Vagina (tissue), 2 donors: ENCODE data around the gene SLC39A10. TPM values are rescaled to one million over a fixed set of nuclear protein-coding genes. Genes with fewer than 3 reads are reported as not detected.

Source experiments
- DNase-seq, 2 donors: peaks; one replicate each; pipeline ENCODE4 v3.0.0-alpha.2; 2017; ENCODE audit errors: extremely low spot score in 2 of 2
- H3K27ac ChIP-seq: fragments of 200-600 bp; sonication (generic); one replicate; pipeline ENCODE4 v1.5.1; 2019
- H3K27me3 ChIP-seq: fragments of 200-600 bp; sonication (generic); one replicate; pipeline ENCODE4 v1.5.1; 2019
- H3K36me3 ChIP-seq, 2 donors: fragments of 200-600 bp; sonication (generic); one replicate each; pipeline ENCODE4 v1.5.1; 2017 to 2019
- H3K4me1 ChIP-seq: fragments of 200-600 bp; sonication (generic); one replicate; pipeline ENCODE4 v1.5.1; 2019
- H3K4me3 ChIP-seq, 2 donors: fragments of 200-600 bp; sonication (generic); 1 replicate in 1 of 2; 2 replicates in 1 of 2; pipeline ENCODE4 v1.5.1; 2016 to 2019
- H3K9me3 ChIP-seq: fragments of 200-600 bp; sonication (generic); one replicate; pipeline ENCODE4 v1.5.1; 2019
- POLR2A ChIP-seq, 2 donors: fragments of 450-650 bp; IDR thresholded peaks; one replicate each; pipeline ENCODE4 v1.6.1; 2017; ENCODE audit warnings: antibody characterized with exemption in 2 of 2, mild to moderate bottlenecking in 2 of 2, moderate library complexity in 2 of 2
- POLR2AphosphoS5 ChIP-seq, 2 donors: sonication (generic); formaldehyde crosslinking; IDR thresholded peaks; one replicate each; pipeline ENCODE4 v1.9.0; 2017; ENCODE audit warnings: antibody characterized with exemption in 2 of 2, mild to moderate bottlenecking in 2 of 2, low read depth in 1 of 2; ENCODE audit not compliant: insufficient read depth in 1 of 2
- intact Hi-C: fragments of 100-400 bp; cut with DNase I; formaldehyde crosslinking; loops from one replicate; pipeline ENCODE4 v1.15.1; 2023
- total RNA-seq: library from RNA; depleted of rRNA; stranded (reverse); fragments of >200 nt; gene quantifications from one replicate; pipeline ENCODE4 v1.2.3, GENCODE V29; 2016
- TF ChIP-seq, protein P1 (sequence below), 3 experiments: fragments of 450-650 bp in 2 of 3; fragments of 200-600 bp in 1 of 3; sonication (generic) in 1 of 3; IDR thresholded peaks; one replicate each; pipeline ENCODE4 v1.5.1; 2017 to 2019; ENCODE audit warnings: antibody characterized with exemption in 3 of 3, mild to moderate bottlenecking in 2 of 3, moderate library complexity in 2 of 3

The SLC39A10 gene
- total RNA-seq, 1 donor from 2014 or later, result 10.6 TPM

DNA sequence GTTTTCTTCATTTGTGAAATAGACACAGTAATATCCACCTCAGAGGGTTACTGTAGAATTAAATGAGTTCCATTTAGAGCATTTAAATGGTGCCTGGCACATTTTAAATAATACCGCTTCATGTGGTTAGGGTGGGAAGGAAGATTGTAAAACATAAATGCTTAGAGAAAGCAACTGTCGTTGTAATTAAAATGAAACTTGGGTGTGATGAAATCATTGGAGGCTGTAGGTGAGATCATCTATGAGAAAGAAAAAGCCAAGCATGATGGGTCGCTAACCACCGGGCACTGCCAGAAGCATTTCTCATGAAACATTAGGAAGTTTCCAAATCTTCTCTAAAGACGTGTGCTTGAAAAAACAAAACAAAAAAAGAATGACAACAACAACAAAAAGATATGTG lies 8.2 kb upstream of the SLC39A10 start:
- intact Hi-C loops, result no loop called here
- DNase-seq, result no peak
- Histone ChIP-seq H3K4me1 (no peaks in the 10 kb centered on the region), H3K27ac (no peak overlapping the region), H3K9me3 (no peaks in the 10 kb centered on the region), H3K36me3 (no peaks in the 10 kb centered on the region), H3K27me3 (no peaks in the 10 kb centered on the region), H3K4me3 (no peak overlapping the region)
- TF ChIP-seq, protein P1, sequence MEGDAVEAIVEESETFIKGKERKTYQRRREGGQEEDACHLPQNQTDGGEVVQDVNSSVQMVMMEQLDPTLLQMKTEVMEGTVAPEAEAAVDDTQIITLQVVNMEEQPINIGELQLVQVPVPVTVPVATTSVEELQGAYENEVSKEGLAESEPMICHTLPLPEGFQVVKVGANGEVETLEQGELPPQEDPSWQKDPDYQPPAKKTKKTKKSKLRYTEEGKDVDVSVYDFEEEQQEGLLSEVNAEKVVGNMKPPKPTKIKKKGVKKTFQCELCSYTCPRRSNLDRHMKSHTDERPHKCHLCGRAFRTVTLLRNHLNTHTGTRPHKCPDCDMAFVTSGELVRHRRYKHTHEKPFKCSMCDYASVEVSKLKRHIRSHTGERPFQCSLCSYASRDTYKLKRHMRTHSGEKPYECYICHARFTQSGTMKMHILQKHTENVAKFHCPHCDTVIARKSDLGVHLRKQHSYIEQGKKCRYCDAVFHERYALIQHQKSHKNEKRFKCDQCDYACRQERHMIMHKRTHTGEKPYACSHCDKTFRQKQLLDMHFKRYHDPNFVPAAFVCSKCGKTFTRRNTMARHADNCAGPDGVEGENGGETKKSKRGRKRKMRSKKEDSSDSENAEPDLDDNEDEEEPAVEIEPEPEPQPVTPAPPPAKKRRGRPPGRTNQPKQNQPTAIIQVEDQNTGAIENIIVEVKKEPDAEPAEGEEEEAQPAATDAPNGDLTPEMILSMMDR (IDR thresholded peaks at IDR 0.05), result no peak
- no peak for TF ChIP-seq POLR2A (IDR thresholded peaks at IDR 0.05)
- TF ChIP-seq POLR2AphosphoS5 (IDR thresholded peaks at IDR 0.05; ENCODE audit: insufficient read depth in 1 of 2, low read depth in 1 of 2), result no peak

DNA sequence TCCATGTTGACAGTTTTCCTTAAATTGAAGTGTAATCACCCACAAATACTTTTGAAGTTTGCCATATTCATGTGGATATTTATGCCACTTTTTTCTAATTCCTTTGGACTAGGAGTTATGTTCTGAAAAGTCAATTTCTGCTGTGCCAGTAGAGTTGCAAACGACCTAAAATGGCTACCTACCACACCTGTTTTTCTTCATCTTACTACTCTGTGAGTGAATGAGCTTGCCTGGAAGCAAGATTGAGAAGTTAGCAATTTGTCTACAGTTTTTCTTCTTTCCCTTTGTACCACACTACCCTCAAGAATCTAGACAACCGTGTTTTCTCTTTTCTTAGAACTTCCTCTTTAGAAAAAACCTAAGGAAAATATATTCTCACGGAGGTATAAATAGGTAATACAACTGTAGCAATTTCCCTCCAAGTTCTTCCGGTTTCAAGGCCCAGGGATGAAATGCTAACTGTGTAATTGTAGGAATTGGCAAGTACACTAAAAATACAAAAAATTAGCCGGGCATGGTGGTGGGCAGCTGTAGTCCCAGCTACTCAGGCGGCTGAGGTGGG lies 7.3 kb upstream of the SLC39A10 start:
- Histone ChIP-seq H3K4me1 (no peaks in the 10 kb centered on the region), H3K4me3 (no peak overlapping the region), H3K27me3 (no peaks in the 10 kb centered on the region), H3K27ac (no peak overlapping the region), H3K36me3 (no peaks in the 10 kb centered on the region), H3K9me3 (no peaks in the 10 kb centered on the region)
- DNase-seq, result no peak
- intact Hi-C loops, result no loop called here
- TF ChIP-seq, protein P1 (IDR thresholded peaks at IDR 0.05), result no peak
- TF ChIP-seq POLR2A (IDR thresholded peaks at IDR 0.05) (no peak), POLR2AphosphoS5 (IDR thresholded peaks at IDR 0.05; ENCODE audit: insufficient read depth in 1 of 2, low read depth in 1 of 2) (no peak)

DNA sequence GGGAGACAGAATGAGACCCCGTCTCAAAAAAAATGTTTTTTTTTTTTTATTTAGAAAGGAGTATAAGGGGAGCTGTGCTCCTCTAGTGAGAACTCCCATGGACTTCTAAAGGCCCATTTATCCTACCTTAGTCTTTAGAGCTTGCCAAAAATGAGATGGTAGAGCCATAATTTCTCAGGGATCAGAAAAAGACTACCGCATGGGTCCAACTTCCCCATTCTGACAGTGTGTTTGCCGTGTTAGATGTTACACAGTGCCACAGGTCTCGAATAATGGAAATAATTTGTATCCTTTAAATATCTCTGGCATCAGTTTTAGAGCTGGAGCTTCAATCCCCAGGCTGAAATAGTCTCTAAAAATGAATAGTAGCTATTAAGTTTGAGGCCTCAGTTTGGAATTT lies 6.0 kb upstream of the SLC39A10 start:
- Histone ChIP-seq H3K4me1 (no peaks in the 10 kb centered on the region), H3K27me3 (no peaks in the 10 kb centered on the region), H3K4me3 (no peak overlapping the region), H3K9me3 (no peaks in the 10 kb centered on the region), H3K27ac (no peak overlapping the region), H3K36me3 (no peaks in the 10 kb centered on the region)
- TF ChIP-seq POLR2A (IDR thresholded peaks at IDR 0.05), result no peak
- TF ChIP-seq, protein P1 (IDR thresholded peaks at IDR 0.05), result no peak
- TF ChIP-seq POLR2AphosphoS5 (IDR thresholded peaks at IDR 0.05; ENCODE audit: insufficient read depth in 1 of 2, low read depth in 1 of 2), result no peak
- DNase-seq, result no peak
- intact Hi-C loops, result no loop called here

DNA sequence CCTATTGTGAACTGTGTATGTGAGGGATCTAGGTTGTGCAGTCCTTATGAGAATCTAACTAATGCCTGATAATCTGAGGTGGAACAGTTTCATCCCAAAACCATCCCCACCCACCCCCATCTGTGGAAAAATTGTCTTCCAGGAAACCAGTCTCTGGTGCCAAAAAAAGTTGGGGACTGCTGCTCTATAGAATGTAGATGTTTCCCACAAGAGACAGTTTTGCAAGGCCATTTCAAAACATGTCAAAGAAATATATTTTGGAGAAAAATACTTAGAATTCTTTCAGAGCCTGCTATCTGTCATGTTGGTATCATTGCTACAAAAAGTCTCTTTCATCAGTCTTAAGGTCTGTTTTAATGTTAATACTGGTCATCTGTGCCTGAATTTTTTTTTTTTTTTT lies 4.1 kb upstream of the SLC39A10 start:
- Histone ChIP-seq H3K27ac (no peak overlapping the region), H3K9me3 (no peaks in the 10 kb centered on the region), H3K4me3 (no peak overlapping the region), H3K36me3 (no peaks in the 10 kb centered on the region), H3K27me3 (no peaks in the 10 kb centered on the region), H3K4me1 (no peaks in the 10 kb centered on the region)
- TF ChIP-seq POLR2AphosphoS5 (IDR thresholded peaks at IDR 0.05; ENCODE audit: insufficient read depth in 1 of 2, low read depth in 1 of 2), result no peak
- TF ChIP-seq, protein P1 (IDR thresholded peaks at IDR 0.05), result no peak
- TF ChIP-seq POLR2A (IDR thresholded peaks at IDR 0.05), result no peak
- intact Hi-C loops, result no loop called here
- DNase-seq, result no peak

DNA sequence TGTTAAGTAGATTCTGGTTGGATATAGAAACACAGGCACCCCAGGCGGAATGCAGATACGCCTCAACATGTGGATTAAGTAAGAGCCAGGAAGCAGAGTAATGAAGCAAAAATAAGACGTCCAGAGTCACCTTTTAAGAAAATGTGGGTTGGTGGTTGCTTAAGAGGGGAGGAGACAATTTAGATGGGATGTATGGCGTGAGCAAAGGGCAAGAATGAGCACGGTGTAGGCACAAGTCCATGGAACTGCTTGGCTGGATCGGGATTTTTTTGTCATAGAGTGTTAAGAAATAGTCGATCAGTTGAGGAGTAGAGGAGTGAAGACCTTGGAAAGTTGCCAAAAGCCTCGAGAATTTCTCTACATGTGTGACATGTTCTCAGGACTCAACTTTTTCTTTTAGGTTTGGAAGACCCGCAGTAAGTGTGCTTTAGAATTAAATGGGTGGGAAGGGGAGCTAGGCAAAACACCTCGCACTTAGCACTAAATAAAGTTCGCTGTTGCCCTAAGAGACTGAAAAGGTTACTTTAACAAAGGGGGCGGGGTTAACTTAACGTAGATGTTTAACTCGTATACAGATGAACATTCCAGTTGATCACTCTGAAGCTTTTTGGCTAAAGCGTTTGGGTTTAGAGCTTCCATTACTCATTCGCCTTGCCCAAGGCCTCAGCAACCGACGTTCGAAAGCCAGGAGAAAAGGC lies 716 bp upstream of the SLC39A10 start:
- Histone ChIP-seq H3K36me3 (no peaks in the 10 kb centered on the region), H3K9me3 (no peaks in the 10 kb centered on the region), H3K4me1 (peaks cover 25% of the 10 kb centered on the region), H3K27me3 (no peaks in the 10 kb centered on the region), H3K4me3 (peak overlapping the region; percentile 92 to 97), H3K27ac (peak overlapping the region; percentile 61)
- intact Hi-C loops, result no loop called here
- TF ChIP-seq POLR2A (IDR thresholded peaks at IDR 0.05), result no peak
- TF ChIP-seq, protein P1 (IDR thresholded peaks at IDR 0.05), result no peak
- no peak for TF ChIP-seq POLR2AphosphoS5 (IDR thresholded peaks at IDR 0.05; ENCODE audit: insufficient read depth in 1 of 2, low read depth in 1 of 2)
- no peak for DNase-seq
